ENCODE results near the gene ITPR2.

DNA sequence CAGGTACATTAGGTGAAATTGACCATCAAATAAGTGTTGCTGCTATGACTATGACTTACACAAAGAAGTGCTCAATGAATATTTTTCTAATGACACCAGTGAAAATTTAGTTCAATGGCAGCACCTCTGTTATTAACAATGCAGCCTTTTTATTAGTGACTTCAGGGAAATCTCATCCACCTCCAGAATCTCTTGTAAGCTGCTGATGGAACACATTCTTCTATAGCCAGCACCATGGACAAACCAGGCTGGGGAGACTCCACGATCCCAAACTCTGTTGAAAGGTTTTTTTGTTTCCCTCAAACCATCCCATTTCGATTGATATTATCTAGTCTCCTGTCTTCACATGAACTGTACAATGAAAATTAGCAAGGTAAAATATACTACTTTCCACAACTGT is 265.9 kb downstream of the ITPR2 start:
- TF ChIP-seq, protein P1, sequence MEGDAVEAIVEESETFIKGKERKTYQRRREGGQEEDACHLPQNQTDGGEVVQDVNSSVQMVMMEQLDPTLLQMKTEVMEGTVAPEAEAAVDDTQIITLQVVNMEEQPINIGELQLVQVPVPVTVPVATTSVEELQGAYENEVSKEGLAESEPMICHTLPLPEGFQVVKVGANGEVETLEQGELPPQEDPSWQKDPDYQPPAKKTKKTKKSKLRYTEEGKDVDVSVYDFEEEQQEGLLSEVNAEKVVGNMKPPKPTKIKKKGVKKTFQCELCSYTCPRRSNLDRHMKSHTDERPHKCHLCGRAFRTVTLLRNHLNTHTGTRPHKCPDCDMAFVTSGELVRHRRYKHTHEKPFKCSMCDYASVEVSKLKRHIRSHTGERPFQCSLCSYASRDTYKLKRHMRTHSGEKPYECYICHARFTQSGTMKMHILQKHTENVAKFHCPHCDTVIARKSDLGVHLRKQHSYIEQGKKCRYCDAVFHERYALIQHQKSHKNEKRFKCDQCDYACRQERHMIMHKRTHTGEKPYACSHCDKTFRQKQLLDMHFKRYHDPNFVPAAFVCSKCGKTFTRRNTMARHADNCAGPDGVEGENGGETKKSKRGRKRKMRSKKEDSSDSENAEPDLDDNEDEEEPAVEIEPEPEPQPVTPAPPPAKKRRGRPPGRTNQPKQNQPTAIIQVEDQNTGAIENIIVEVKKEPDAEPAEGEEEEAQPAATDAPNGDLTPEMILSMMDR (IDR thresholded peaks at IDR 0.05; ENCODE audit: low read depth, low read length), result no peak
- no peak for TF ChIP-seq EZH2phosphoT487 (IDR thresholded peaks at IDR 0.05; ENCODE audit: low read depth)

All from OCI-LY3 (cell line).